Stimulated activated CD4-positive, alpha-beta T cell treated with anti-CD3 and anti-CD28 coated beads, Interleukin-2, amount 100 ng/mL, for 48 hours (primary cell): ENCODE measurements around the gene DRC3.
"Not testable (repeated sequence)": the region's sequence is repeated elsewhere in the genome, so short reads cannot be mapped to it uniquely, and the experiment has no call there.

ENCODE experiments used
- DNase-seq, 2 donors: peaks; one replicate each; pipeline ENCODE4 v3.0.0-alpha.2; 2020

Gene DRC3

DNA sequence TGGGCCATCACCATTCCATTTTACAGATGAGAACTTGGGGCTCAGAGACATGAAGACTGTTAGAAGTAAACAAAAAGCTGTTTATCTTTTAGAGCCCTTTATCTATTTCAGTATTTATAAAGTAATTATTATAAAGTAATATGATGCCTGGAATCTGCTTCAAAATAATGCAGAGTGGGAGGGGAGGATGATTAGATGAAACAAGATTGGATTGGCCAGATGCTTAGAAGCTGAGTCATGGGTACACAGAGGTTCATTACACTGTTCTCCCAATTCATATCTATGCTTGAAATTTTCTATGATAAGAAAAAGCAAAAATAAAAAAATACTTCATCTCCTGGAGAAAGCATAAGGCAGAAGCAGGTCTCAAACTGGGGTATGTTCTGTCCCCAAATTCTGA lies 29.8 kb upstream of the DRC3 start:
- no peak for DNase-seq

GRCh38 chr17:17943281-17943984 lies 29.2 kb upstream of the DRC3 start:
- no peak for DNase-seq

GRCh38 chr17:17944242-17944641 lies 28.4 kb upstream of the DRC3 start:
- DNase-seq = no peak

GRCh38 chr17:17944743-17945142 lies 27.9 kb upstream of the DRC3 start:
- DNase-seq = no peak

DNA sequence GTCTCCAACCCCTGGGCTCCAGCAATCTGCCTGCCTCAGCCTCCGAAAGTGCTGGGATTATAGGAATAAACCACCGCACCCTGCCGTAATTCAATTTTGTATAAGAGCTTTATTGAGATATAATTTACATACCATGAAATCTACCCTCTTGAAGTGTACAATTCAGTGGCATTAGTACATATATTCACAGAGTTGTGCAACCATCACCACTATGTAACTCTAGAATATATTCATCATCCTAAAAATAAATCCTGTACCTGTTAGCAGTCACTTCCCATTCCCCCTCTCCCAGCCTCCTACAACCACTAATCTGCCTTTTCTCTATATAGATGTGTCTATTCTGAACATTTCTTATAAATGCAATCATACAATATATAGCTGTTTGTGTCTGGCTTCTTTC lies 26.6 kb upstream of the DRC3 start:
- no peak for DNase-seq

DNA sequence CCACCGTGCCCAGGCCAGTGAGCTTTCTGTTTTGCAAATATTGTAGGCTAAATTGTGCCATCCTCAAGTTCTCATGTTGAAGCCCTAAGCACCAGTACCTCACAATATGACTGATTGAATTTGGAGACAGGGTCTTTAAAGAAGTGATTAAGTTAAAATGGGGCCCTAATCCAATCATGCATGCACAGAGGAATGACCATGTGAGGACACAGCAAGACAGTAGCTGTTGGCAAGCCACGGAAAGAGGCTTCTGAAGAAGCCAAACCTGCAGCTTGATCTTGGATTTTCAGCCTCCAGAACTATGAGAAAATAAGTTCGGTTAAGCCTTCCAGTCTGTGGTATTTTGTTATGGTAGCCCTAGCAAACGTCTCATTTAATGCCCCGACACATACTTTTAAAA lies 25.4 kb upstream of the DRC3 start:
- no peak for DNase-seq

DNA sequence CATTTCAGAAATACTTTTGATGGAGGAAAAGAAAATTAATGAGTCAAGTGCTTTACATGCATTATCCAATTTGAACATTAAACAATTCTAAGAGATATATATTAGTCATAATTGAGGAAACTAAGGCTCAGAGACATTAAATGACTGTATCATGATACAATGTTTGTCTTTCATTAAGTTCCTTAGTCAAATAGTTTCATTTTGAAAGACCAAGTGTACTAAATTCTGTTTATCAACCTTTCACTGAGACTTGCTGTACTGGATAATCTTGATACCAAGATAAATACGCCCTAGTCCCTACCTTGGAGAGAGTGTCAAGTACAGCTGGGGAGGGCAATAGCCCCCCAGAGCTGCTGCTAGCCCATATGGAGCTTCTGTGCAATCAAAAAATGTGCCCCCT lies 24.7 kb upstream of the DRC3 start:
- DNase-seq = no peak

GRCh38 chr17:17950347-17950746 lies 22.3 kb upstream of the DRC3 start:
- DNase-seq = no peak

- DNase-seq = no peak
Measured at GRCh38 chr17:17950806-17951205, 21.9 kb upstream of the DRC3 start.

DNA sequence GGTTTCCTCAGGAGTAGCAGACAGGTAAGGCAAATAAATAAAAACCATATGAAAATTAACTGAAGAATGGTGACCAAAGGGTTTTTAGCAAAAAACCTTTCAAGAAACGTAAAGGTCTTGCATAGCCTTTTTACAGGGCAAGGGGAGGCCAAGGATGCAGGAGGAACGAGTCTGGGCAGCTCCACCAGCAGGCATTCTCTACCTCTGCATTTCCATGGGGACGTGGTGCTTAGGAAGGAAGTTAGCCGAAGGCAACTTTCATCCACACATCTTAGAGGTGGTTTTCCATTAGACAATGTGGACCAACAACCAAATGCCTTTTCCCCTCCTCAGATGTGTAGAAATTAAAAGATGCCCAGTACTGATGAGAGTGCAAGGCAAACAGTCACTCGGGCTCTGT lies 21.1 kb upstream of the DRC3 start:
- DNase-seq = no peak

GRCh38 chr17:17952691-17953090 lies 20.0 kb upstream of the DRC3 start:
- no peak for DNase-seq

- DNase-seq = no peak
Measured at GRCh38 chr17:17954079-17954478, 18.6 kb upstream of the DRC3 start.

GRCh38 chr17:17955790-17956341 lies 16.8 kb upstream of the DRC3 start:
- not testable (repeated sequence) for DNase-seq

GRCh38 chr17:17957584-17957916 lies 15.1 kb upstream of the DRC3 start:
- no peak for DNase-seq

DNA sequence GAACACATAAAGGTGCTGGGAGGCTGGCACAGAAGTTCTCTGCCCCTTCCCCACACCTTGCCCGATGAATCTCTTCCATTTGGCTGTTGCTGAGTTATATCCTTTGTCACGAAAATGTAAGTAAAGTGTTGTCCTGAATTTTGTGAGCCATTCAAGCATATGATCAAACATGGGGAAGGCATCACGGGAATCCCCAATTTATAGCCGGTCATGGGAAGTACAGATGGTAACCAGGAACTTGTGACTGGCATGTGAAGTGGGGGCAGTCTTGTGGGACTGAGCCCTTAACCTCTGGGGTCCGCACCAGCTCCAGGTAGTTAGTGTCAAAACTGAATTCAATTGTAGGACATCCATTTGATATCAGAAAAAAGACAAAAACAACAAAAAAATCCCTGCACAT lies 13.7 kb upstream of the DRC3 start:
- DNase-seq = no peak

- peak; percentile 40 to 41 for DNase-seq
Measured at GRCh38 chr17:17959520-17960361, 12.9 kb upstream of the DRC3 start.

- no peak for DNase-seq
Measured at GRCh38 chr17:17960500-17961030, 12.1 kb upstream of the DRC3 start.

DNA sequence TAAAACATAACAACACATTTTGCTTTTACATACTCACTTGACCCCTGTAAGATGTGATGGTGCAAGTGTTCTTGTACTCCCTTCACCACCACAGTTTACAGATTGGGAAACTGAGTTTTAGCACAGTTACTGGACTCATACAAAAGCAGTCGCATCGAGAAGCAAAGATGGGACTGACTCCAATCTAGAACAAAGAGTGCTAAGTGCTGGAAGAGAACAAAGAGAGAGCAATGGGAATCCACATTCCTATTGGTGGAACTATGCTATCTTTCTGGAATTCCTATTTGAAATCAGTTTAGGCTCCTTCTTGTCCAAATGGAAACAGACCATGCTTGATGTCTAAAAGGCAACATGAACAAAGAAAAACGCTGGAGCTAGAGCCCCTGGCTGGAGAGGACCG lies 9.6 kb upstream of the DRC3 start:
- no peak for DNase-seq

- no peak for DNase-seq
Measured at GRCh38 chr17:17963694-17964436, 8.8 kb upstream of the DRC3 start.

GRCh38 chr17:17964710-17965109 lies 8.0 kb upstream of the DRC3 start:
- no peak for DNase-seq

DNA sequence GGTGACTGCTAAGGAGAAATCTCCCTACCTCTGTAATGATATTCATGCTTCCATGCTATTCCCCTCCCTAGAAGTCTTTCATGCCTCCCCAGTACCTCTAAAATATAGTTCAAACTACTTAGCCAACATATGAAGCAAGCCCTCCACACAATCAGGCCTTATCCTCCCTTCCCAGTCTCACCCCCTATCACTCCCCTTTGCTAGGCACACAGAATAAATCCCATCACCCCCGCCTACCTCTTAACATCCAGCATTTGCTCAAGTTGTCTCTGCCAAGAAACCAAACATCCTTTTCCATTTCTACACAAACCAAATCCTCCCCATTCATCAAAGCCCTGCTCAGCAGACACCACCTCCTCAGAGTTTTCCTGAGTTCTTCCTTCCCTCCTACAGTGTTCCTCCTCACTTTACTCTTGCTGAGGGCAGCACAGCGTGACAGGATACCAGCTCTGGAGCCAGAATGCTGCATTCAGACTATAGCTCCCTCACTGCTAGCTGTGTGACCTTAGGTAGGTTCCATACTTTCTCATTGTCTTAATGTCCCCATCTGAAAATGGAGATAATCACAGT lies 7.4 kb upstream of the DRC3 start:
- DNase-seq = no peak

DNA sequence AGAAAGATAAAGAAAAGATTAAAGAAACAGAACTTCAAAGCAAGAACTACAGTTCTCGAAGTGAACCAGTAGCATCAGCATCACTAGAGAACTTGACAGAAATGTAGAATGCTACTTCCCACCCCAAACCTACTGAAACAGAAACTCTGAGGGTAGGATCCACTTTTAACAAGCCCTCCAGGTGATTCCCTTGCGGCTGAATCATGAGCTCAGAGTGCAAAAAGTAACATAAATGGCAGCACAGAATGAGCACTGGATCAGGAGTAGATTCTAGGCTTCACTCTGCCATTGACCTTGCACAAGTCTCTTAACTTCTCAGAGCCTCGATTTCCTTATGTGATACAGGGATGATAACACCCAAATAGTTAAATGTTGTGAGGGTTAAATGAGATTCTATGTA lies 6.3 kb upstream of the DRC3 start:
- no peak for DNase-seq
